ENCODE results near the gene CTNNA2. TPM values are rescaled to one million over a fixed set of nuclear protein-coding genes. Genes with fewer than 3 reads are reported as not detected.

CTNNA2 gene
- total and polyA plus RNA-seq, 9 of the 15 experiments (the other 6 are each of a cell fraction or from before 2014, with no cell fraction given), result 0.03 to 0.40 (median 0.15) TPM

GRCh38 chr2:79801082-79801481 lies 288.2 kb downstream of the CTNNA2 start:
- CTCF ChIA-PET (ENCODE audit: low intra/inter-chr PET ratio), result no interaction called here
- Histone ChIP-seq H3K9me1 (ENCODE audit: control insufficient read depth, insufficient read depth, low read length) (no peaks in the 10 kb centered on the region), H3K9me3 (replicated peaks; ENCODE audit: control insufficient read depth, insufficient read depth, low read depth, low read length) (no peaks in the 10 kb centered on the region), H3K4me1 (replicated peaks in 1 of 2; ENCODE audit: control insufficient read depth in 2 of 2, insufficient read depth in 2 of 2, low read length in 2 of 2) (no peaks in the 10 kb centered on the region), H3K36me3 (ENCODE audit: control insufficient read depth, insufficient read depth, low read length) (no peaks in the 10 kb centered on the region), H3K27ac (ENCODE audit: extremely low read depth, low read depth, low read length) (no peak overlapping the region), H3K4me3 (no peak overlapping the region), H2AFZ (ENCODE audit: low read depth, low read length) (no peak overlapping the region), H3K4me2 (ENCODE audit: insufficient read depth, low read length) (no peak overlapping the region), H3K79me2 (ENCODE audit: control insufficient read depth, insufficient read depth, low read length) (no peaks in the 10 kb centered on the region), H4K20me1 (replicated peaks; ENCODE audit: control insufficient read depth, insufficient read depth, low read length) (no peaks in the 10 kb centered on the region), H3K9ac (ENCODE audit: insufficient read depth in 1 of 2, low read depth in 2 of 2, low read length in 2 of 2) (no peak overlapping the region), H3K27me3 (ENCODE audit: control insufficient read depth in 2 of 2, insufficient read depth in 2 of 2, low read length in 2 of 2) (no peaks in the 10 kb centered on the region)
- POLR2A ChIA-PET, result interaction anchor here (0.8 kb wide), 1 partner anchor 1032 kb away, joined by 3 read pairs; no protein-coding TSS in a partner anchor
- FAIRE-seq (no peak), DNase-seq (ENCODE audit: extremely low read depth in 1 of 4, low spot score in 3 of 4) (no peak), ATAC-seq (no peak)
- BruUV-seq (replicated peaks), result no TSS peak
- WGBS (ENCODE audit: insufficient coverage, low coverage, missing lambda C conversion rate), result 2% methylated on average over 3 of the region's 3 CpGs
- TF ChIP-seq POLR2AphosphoS5 (IDR thresholded peaks at IDR 0.05; ENCODE audit: control insufficient read depth, insufficient read depth, low read depth, low read length) (no peak), YY1 (IDR thresholded peaks at IDR 0.05; ENCODE audit: borderline replicate concordance in 1 of 3, control insufficient read depth in 1 of 3, extremely low read depth in 1 of 3, insufficient read depth in 3 of 3, insufficient read length in 1 of 3, insufficient replicate concordance in 2 of 3, low read depth in 1 of 3, low read length in 2 of 3) (no peak), EP300 (IDR thresholded peaks at IDR 0.05; ENCODE audit: low read length) (no peak), POLR3G (IDR thresholded peaks at IDR 0.05; ENCODE audit: extremely low read depth, insufficient read length, insufficient replicate concordance) (no peak), SAFB (IDR thresholded peaks at IDR 0.05; ENCODE audit: borderline replicate concordance, low read depth, low read length) (no peak), PCBP2 (IDR thresholded peaks at IDR 0.05; ENCODE audit: low read depth, low read length, poor library complexity, severe bottlenecking) (no peak), FOS (IDR thresholded peaks at IDR 0.05; ENCODE audit: extremely low read depth, insufficient read length) (no peak), KLF1 (tag; IDR thresholded peaks at IDR 0.05) (no peak), POLR2AphosphoS2 (IDR thresholded peaks at IDR 0.05; ENCODE audit: low read length) (no peak)
- TF ChIP-seq, protein P1, sequence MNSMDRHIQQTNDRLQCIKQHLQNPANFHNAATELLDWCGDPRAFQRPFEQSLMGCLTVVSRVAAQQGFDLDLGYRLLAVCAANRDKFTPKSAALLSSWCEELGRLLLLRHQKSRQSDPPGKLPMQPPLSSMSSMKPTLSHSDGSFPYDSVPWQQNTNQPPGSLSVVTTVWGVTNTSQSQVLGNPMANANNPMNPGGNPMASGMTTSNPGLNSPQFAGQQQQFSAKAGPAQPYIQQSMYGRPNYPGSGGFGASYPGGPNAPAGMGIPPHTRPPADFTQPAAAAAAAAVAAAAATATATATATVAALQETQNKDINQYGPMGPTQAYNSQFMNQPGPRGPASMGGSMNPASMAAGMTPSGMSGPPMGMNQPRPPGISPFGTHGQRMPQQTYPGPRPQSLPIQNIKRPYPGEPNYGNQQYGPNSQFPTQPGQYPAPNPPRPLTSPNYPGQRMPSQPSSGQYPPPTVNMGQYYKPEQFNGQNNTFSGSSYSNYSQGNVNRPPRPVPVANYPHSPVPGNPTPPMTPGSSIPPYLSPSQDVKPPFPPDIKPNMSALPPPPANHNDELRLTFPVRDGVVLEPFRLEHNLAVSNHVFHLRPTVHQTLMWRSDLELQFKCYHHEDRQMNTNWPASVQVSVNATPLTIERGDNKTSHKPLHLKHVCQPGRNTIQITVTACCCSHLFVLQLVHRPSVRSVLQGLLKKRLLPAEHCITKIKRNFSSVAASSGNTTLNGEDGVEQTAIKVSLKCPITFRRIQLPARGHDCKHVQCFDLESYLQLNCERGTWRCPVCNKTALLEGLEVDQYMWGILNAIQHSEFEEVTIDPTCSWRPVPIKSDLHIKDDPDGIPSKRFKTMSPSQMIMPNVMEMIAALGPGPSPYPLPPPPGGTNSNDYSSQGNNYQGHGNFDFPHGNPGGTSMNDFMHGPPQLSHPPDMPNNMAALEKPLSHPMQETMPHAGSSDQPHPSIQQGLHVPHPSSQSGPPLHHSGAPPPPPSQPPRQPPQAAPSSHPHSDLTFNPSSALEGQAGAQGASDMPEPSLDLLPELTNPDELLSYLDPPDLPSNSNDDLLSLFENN (IDR thresholded peaks at IDR 0.05; ENCODE audit: low read depth in 2 of 2, low read length in 2 of 2), result no peak
- in situ Hi-C loops (cut with MboI), result no loop called here
- intact Hi-C loops (cut with micrococcal nuclease), result no loop called here

Data from K562 (cell line).